ENCODE results near the gene FBXL20. TPM values are rescaled to one million over a fixed set of nuclear protein-coding genes. Genes with fewer than 3 reads are reported as not detected.

FBXL20 gene
- total RNA-seq, 1 experiment from 2014 or later: 71.5 TPM

- no peak overlapping the region for H3K4me3 Mint-ChIP-seq (ENCODE audit: low read depth, unreplicated experiment)
- CTCF ChIA-PET: interaction anchor here (0.6 to 2.9 kb wide), 16 partner anchors 8 to 270 kb away, joined by 3 to 22 read pairs (median 4); partner anchors contain the start of gene CDK12
- no peak for TF ChIP-seq CTCF (IDR thresholded peaks at IDR 0.05; ENCODE audit: unreplicated experiment)
- H3K4me1 Mint-ChIP-seq (ENCODE audit: low read depth, unreplicated experiment): no peaks in the 10 kb centered on the region
- peaks cover 85% of the 10 kb centered on the region for H3K27me3 Mint-ChIP-seq (ENCODE audit: unreplicated experiment)
- peaks cover 7% of the 10 kb centered on the region for H3K36me3 Mint-ChIP-seq (ENCODE audit: insufficient read depth, unreplicated experiment)
- intact Hi-C loops (cut with micrococcal nuclease; ENCODE audit: unreplicated experiment): no loop called here
- H3K9me3 Mint-ChIP-seq (ENCODE audit: low read depth, unreplicated experiment): no peaks in the 10 kb centered on the region
- H3K27ac Mint-ChIP-seq (ENCODE audit: unreplicated experiment): no peak overlapping the region
- no peak for DNase-seq
- no TSS peak for BruUV-seq (replicated peaks)
Measured at GRCh38 chr17:39222866-39223834, 178.3 kb downstream of the FBXL20 start.

- DNase-seq: peak; percentile 26
- Mint-ChIP-seq H3K4me1 (ENCODE audit: low read depth, unreplicated experiment) (no peaks in the 10 kb centered on the region), H3K36me3 (ENCODE audit: insufficient read depth, unreplicated experiment) (peaks cover 7% of the 10 kb centered on the region), H3K27me3 (ENCODE audit: unreplicated experiment) (peaks cover 87% of the 10 kb centered on the region), H3K9me3 (ENCODE audit: low read depth, unreplicated experiment) (no peaks in the 10 kb centered on the region), H3K4me3 (ENCODE audit: low read depth, unreplicated experiment) (no peak overlapping the region), H3K27ac (ENCODE audit: unreplicated experiment) (no peak overlapping the region)
- no peak for TF ChIP-seq CTCF (IDR thresholded peaks at IDR 0.05; ENCODE audit: unreplicated experiment)
- CTCF ChIA-PET: interaction anchor here (0.9 to 2.9 kb wide), 7 partner anchors 10 to 239 kb away, joined by 3 to 22 read pairs (median 9); no protein-coding TSS in a partner anchor
- BruUV-seq (replicated peaks): no TSS peak
- intact Hi-C loops (cut with micrococcal nuclease; ENCODE audit: unreplicated experiment): no loop called here
Measured at GRCh38 chr17:39222151-39222550, 179.3 kb downstream of the FBXL20 start.

GRCh38 chr17:39221572-39221971 lies 179.9 kb downstream of the FBXL20 start:
- DNase-seq: no peak
- intact Hi-C loops (cut with micrococcal nuclease; ENCODE audit: unreplicated experiment): no loop called here
- Mint-ChIP-seq H3K36me3 (ENCODE audit: insufficient read depth, unreplicated experiment) (peaks cover 7% of the 10 kb centered on the region), H3K27me3 (ENCODE audit: unreplicated experiment) (peaks cover 87% of the 10 kb centered on the region), H3K4me1 (ENCODE audit: low read depth, unreplicated experiment) (no peaks in the 10 kb centered on the region), H3K9me3 (ENCODE audit: low read depth, unreplicated experiment) (no peaks in the 10 kb centered on the region), H3K27ac (ENCODE audit: unreplicated experiment) (no peak overlapping the region), H3K4me3 (ENCODE audit: low read depth, unreplicated experiment) (no peak overlapping the region)
- no TSS peak for BruUV-seq (replicated peaks)
- no peak for TF ChIP-seq CTCF (IDR thresholded peaks at IDR 0.05; ENCODE audit: unreplicated experiment)
- CTCF ChIA-PET: interaction anchor here (1.0 to 3.3 kb wide), 4 partner anchors 11 to 23 kb away, joined by 9 to 22 read pairs (median 12); no protein-coding TSS in a partner anchor

- no peaks in the 10 kb centered on the region for H3K9me3 Mint-ChIP-seq (ENCODE audit: low read depth, unreplicated experiment)
- intact Hi-C loops (cut with micrococcal nuclease; ENCODE audit: unreplicated experiment): no loop called here
- no peaks in the 10 kb centered on the region for H3K4me1 Mint-ChIP-seq (ENCODE audit: low read depth, unreplicated experiment)
- H3K27me3 Mint-ChIP-seq (ENCODE audit: unreplicated experiment): peaks cover 87% of the 10 kb centered on the region
- DNase-seq: no peak
- H3K36me3 Mint-ChIP-seq (ENCODE audit: insufficient read depth, unreplicated experiment): peaks cover 8% of the 10 kb centered on the region
- BruUV-seq (replicated peaks): no TSS peak
- CTCF ChIA-PET: interaction anchor here (0.6 to 3.3 kb wide), 7 partner anchors 13 to 237 kb away, joined by 3 to 10 read pairs (median 5); no protein-coding TSS in a partner anchor
- H3K27ac Mint-ChIP-seq (ENCODE audit: unreplicated experiment): no peak overlapping the region
- no peak for TF ChIP-seq CTCF (IDR thresholded peaks at IDR 0.05; ENCODE audit: unreplicated experiment)
- no peak overlapping the region for H3K4me3 Mint-ChIP-seq (ENCODE audit: low read depth, unreplicated experiment)
Measured at GRCh38 chr17:39219647-39220154, 181.7 kb downstream of the FBXL20 start.

Measured in Calu3 (cell line).